ENCODE data around the gene KMT5B.

The KMT5B gene

DNA sequence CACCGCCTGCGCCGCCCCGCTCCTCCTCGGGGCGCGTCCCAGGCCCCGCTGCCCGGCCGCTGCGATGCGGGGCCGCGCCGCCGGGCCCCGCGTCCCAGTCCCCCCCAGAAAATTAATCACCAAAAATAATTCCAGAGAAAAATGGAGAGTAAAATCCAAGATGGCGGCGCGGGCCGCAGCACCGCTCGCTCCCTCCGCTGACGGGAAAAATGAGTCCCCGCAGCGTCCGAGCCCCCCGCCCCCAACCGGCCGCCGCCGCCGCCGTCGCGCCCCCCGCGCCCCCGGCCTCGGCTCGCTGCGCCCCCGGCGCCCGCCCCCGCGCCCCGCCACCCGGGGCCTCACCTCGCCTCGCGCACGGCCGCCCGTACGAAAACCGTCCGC, at the start of gene KMT5B:
TSS of gene KMT5B (minus strand) at position 162 of the 381 bp plus-strand sequence. CDS start 23,220 bp downstream, outside the sequence.
- Histone ChIP-seq H3K36me3 (ENCODE audit: control insufficient read depth in 2 of 2, insufficient read depth in 1 of 2, low read length in 2 of 2) (no peaks in the 10 kb centered on the region), H3K27ac (ENCODE audit: extremely low read depth, low read depth, low read length) (peak within 1 kb of the TSS; percentile 98), H3K4me3 (ENCODE audit: low read depth, low read length) (peak within 1 kb of the TSS; percentile 66), H3K9me3 (ENCODE audit: control insufficient read depth, insufficient read depth, low read depth, low read length) (no peaks in the 10 kb centered on the region), H3K4me1 (ENCODE audit: control insufficient read depth, insufficient read depth, low read length) (0 out of 2 replicates have a peak, but pooled peaks cover 2% of the 10 kb centered on the region)
- POLR2A ChIA-PET: no interaction called here
- CTCF ChIA-PET: no interaction called here
- TF ChIP-seq YY1 (tag by site-specific recombination; IDR thresholded peaks at IDR 0.05) (peak; percentile 9; the same call in 1 of the 2 replicates), ZNF600 (tag by site-specific recombination; IDR thresholded peaks at IDR 0.05) (no peak)

DNA sequence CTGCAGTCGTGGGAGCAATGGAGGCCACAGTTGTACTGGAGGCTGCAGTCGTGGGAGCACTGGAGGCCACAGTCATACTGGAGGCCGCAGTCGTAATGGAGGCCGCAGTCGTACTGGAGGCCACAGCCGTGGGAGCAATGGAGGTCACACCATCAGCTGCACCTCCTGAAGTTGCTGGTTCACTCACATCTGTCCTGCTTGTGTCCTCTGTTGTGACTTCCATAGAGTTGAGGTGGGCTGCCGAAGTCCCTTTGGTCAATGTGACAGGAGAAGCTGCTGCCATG, 49.4 kb upstream of the KMT5B start:
- CTCF ChIA-PET: no interaction called here
- H3K27ac ChIP-seq (ENCODE audit: extremely low read depth, low read depth, low read length): no peak overlapping the region

DNA sequence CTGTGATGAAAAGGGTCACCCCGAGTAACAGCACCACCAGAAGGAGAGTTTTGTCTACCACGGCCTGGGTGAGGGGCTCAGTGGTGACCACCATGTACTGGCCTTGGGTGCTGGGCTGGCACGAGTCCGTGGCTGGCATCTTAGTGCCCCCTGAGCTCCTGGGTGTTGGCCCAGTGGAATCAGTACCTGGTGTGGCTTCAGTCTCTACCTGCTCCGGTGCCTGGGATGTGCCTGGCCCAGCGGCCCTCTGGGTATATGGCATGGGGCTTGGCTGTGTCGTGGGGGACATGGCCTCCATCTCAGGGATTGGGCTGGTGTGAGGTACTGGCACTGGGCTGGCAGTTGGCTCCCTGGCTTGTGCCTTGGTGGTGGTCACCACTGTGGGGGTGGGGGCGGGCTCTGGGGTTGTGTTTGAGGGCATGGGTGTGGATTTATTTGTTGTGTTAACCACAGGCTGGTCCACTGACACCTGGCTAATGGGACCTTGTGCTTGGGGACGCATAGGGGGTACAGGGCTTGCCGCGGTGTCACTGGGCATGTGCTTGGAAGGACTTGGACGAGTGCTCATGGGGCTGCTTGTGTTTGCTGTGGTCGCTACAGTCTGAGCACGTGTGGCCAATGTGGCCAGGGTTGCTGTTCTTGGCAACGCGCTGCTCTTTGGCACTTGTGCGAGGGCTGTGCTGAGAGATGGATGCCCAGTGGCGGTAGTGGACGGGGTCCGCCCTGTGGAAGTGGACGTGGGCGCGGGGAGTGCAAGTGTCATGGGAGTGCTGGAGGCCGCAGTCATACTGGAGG, 48.9 kb upstream of the KMT5B start:
- TF ChIP-seq ZNF404 (tag by site-specific recombination; IDR thresholded peaks at IDR 0.05): no peak
- TF ChIP-seq YY2 (tag by site-specific recombination; IDR thresholded peaks at IDR 0.05): no peak
- no peak for TF ChIP-seq ZNF292 (tag by site-specific recombination; IDR thresholded peaks at IDR 0.05; ENCODE audit: borderline replicate concordance, low read depth)
- TF ChIP-seq ZNF514 (tag by site-specific recombination; IDR thresholded peaks at IDR 0.05): no peak
- no peak for TF ChIP-seq ZNF266 (tag by site-specific recombination; IDR thresholded peaks at IDR 0.05; ENCODE audit: low read depth)
- TF ChIP-seq ZNF157 (tag by site-specific recombination; IDR thresholded peaks at IDR 0.05): no peak
- TF ChIP-seq ZXDB (tag by site-specific recombination; IDR thresholded peaks at IDR 0.05): no peak
- TF ChIP-seq ZNF211 (tag by site-specific recombination; IDR thresholded peaks at IDR 0.05; ENCODE audit: low read depth): no peak
- TF ChIP-seq, protein P1, sequence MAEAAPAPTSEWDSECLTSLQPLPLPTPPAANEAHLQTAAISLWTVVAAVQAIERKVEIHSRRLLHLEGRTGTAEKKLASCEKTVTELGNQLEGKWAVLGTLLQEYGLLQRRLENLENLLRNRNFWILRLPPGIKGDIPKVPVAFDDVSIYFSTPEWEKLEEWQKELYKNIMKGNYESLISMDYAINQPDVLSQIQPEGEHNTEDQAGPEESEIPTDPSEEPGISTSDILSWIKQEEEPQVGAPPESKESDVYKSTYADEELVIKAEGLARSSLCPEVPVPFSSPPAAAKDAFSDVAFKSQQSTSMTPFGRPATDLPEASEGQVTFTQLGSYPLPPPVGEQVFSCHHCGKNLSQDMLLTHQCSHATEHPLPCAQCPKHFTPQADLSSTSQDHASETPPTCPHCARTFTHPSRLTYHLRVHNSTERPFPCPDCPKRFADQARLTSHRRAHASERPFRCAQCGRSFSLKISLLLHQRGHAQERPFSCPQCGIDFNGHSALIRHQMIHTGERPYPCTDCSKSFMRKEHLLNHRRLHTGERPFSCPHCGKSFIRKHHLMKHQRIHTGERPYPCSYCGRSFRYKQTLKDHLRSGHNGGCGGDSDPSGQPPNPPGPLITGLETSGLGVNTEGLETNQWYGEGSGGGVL (tag by site-specific recombination; IDR thresholded peaks at IDR 0.05): no peak
- TF ChIP-seq ZNF768 (tag by site-specific recombination; IDR thresholded peaks at IDR 0.05): no peak
- TF ChIP-seq ZNF623 (tag by site-specific recombination; IDR thresholded peaks at IDR 0.05): no peak
- CTCF ChIA-PET: no interaction called here
- no peaks in the 10 kb centered on the region for H3K4me1 ChIP-seq (ENCODE audit: control insufficient read depth, insufficient read depth, low read length)
- no peak overlapping the region for H3K27ac ChIP-seq (ENCODE audit: extremely low read depth, low read depth, low read length)
- H3K36me3 ChIP-seq (ENCODE audit: control insufficient read depth in 2 of 2, insufficient read depth in 1 of 2, low read length in 2 of 2): peaks cover 0 to 66% of the 10 kb centered on the region in 2 experiments; a peak in 1 of 3 replicates
- H3K4me3 ChIP-seq (ENCODE audit: low read depth, low read length): no peak overlapping the region
- POLR2A ChIA-PET: interaction anchor here (1.0 to 2.1 kb wide), 2 partner anchors 10 to 37 kb away, joined by 3 to 6 read pairs; partner anchors contain the start of gene C11orf24
- no peaks in the 10 kb centered on the region for H3K9me3 ChIP-seq (ENCODE audit: control insufficient read depth, insufficient read depth, low read depth, low read length)

More for the DNA sequence above, 49.4 kb upstream of the KMT5B start:
- Histone ChIP-seq H3K36me3 (ENCODE audit: control insufficient read depth in 2 of 2, insufficient read depth in 1 of 2, low read length in 2 of 2) (peaks cover 0 to 71% of the 10 kb centered on the region in 2 experiments; a peak in 1 of 3 replicates), H3K4me3 (ENCODE audit: low read depth, low read length) (no peak overlapping the region), H3K4me1 (ENCODE audit: control insufficient read depth, insufficient read depth, low read length) (no peaks in the 10 kb centered on the region), H3K9me3 (ENCODE audit: control insufficient read depth, insufficient read depth, low read depth, low read length) (no peaks in the 10 kb centered on the region)
- POLR2A ChIA-PET: no interaction called here
- TF ChIP-seq ZFP3 (tag by site-specific recombination; IDR thresholded peaks at IDR 0.05; ENCODE audit: low read depth) (no peak), ZNF292 (tag by site-specific recombination; IDR thresholded peaks at IDR 0.05; ENCODE audit: borderline replicate concordance, low read depth) (no peak), SCRT2 (tag by site-specific recombination; IDR thresholded peaks at IDR 0.05) (no peak)
- TF ChIP-seq, protein P2, sequence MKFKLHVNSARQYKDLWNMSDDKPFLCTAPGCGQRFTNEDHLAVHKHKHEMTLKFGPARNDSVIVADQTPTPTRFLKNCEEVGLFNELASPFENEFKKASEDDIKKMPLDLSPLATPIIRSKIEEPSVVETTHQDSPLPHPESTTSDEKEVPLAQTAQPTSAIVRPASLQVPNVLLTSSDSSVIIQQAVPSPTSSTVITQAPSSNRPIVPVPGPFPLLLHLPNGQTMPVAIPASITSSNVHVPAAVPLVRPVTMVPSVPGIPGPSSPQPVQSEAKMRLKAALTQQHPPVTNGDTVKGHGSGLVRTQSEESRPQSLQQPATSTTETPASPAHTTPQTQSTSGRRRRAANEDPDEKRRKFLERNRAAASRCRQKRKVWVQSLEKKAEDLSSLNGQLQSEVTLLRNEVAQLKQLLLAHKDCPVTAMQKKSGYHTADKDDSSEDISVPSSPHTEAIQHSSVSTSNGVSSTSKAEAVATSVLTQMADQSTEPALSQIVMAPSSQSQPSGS (tag by site-specific recombination; IDR thresholded peaks at IDR 0.05; ENCODE audit: low read depth): no peak

Data from HEK293 (cell line).